ENCODE results near the gene AHSG. TPM values are rescaled to one million over a fixed set of nuclear protein-coding genes. Genes with fewer than 3 reads are reported as not detected.

Gene AHSG
- total and polyA plus RNA-seq, 2 donors (not counting 3 experiments of a cell fraction or from before 2014, with no cell fraction given): not detected

- Histone ChIP-seq H3K27me3 (ENCODE audit: control insufficient read depth in 2 of 2, insufficient read depth in 2 of 2, low read length in 2 of 2) (no peaks in the 10 kb centered on the region), H3K4me3 (replicated peaks in 1 of 3; ENCODE audit: insufficient read depth in 1 of 3, low read depth in 1 of 3, low read length in 3 of 3) (no peak overlapping the region), H3K9ac (replicated peaks; ENCODE audit: extremely low read depth, insufficient read depth, low read length) (no peak overlapping the region), H2AFZ (ENCODE audit: low read depth, low read length) (no peak overlapping the region), H3K9me1 (replicated peaks; ENCODE audit: control insufficient read depth, extremely low read depth, insufficient read depth, low read length) (no peaks in the 10 kb centered on the region), H3K27ac (ENCODE audit: insufficient read depth, low read depth, low read length) (no peak overlapping the region), H3K36me3 (ENCODE audit: control insufficient read depth in 2 of 2, extremely low read depth in 1 of 2, insufficient read depth in 2 of 2, low read length in 2 of 2) (peaks cover 4 to 10% of the 10 kb centered on the region in 2 experiments), H3K4me1 (ENCODE audit: control insufficient read depth, extremely low read depth, insufficient read depth, low read length) (no peaks in the 10 kb centered on the region), H3K4me2 (ENCODE audit: insufficient read depth, low read length) (no peak overlapping the region), H4K20me1 (replicated peaks; ENCODE audit: control insufficient read depth, extremely low read depth, insufficient read depth, low read length) (no peaks in the 10 kb centered on the region), H3K9me3 (replicated peaks; ENCODE audit: control insufficient read depth, insufficient read depth, low read length) (no peaks in the 10 kb centered on the region), H3K79me2 (ENCODE audit: control insufficient read depth, insufficient read depth, low read length) (no peaks in the 10 kb centered on the region)
- intact Hi-C loops (cut with micrococcal nuclease) (no loop called here), dilution Hi-C loops (cut with MboI; ENCODE audit: extremely low pct_ligation_motif_present, low sequenced_read_pairs) (no loop called here)
- ChIA-PET POLR2A (no interaction called here), CTCF (interaction anchor here (0.6 to 2.8 kb wide), 8 partner anchors 9 to 1089 kb away, joined by 3 to 17 read pairs (median 5); no protein-coding TSS in a partner anchor)
- TF ChIP-seq EZH2 (IDR thresholded peaks at IDR 0.05; ENCODE audit: borderline replicate concordance, low read depth, low read length, severe bottlenecking) (no peak), POLR2AphosphoS5 (IDR thresholded peaks at IDR 0.05; ENCODE audit: insufficient read depth, low read depth, low read length) (no peak), POLR2A (IDR thresholded peaks at IDR 0.05; ENCODE audit: low read depth, low read length) (no peak), MYC (IDR thresholded peaks at IDR 0.05; ENCODE audit: low read depth, low read length) (no peak), JUN (IDR thresholded peaks at IDR 0.05; ENCODE audit: borderline replicate concordance, insufficient read depth, insufficient read length, low read depth) (no peak), CTCF (IDR thresholded peaks at IDR 0.05; ENCODE audit: extremely low read depth in 1 of 2, insufficient read depth in 1 of 2, low read depth in 1 of 2, low read length in 2 of 2) (no peak), GATA2 (IDR thresholded peaks at IDR 0.05; ENCODE audit: insufficient read depth, insufficient read length, low read depth, low read length) (no peak), MAX (IDR thresholded peaks at IDR 0.05; ENCODE audit: insufficient read depth, insufficient read length) (no peak), FOS (IDR thresholded peaks at IDR 0.05; ENCODE audit: borderline replicate concordance, insufficient read depth, low read length) (no peak)
- DNase-seq (ENCODE audit: low read depth, low spot score) (no peak), FAIRE-seq (no peak)
- BruUV-seq (replicated peaks): no TSS peak
Measured at GRCh38 chr3:186589856-186590579, 22.8 kb upstream of the AHSG start.
